Activated CD8-positive, alpha-beta memory T cell treated with anti-CD3 and anti-CD28 coated beads for 4 hours (primary cell): ENCODE results near the gene GPR65.
"Not testable (repeated sequence)": the region's sequence is repeated elsewhere in the genome, so short reads cannot be mapped to it uniquely, and the experiment has no call there.

ENCODE experiments used
- DNase-seq, 2 donors: peaks; one replicate each; pipeline ENCODE4 v3.0.0-alpha.2; 2020; ENCODE audit warnings: low read depth in 2 of 2

Gene GPR65

GRCh38 chr14:88004506-88005036, 364 bp upstream of the GPR65 start:
- DNase-seq, result no peak

GRCh38 chr14:88005978-88006851, 1.3 kb downstream of the GPR65 start:
- peak; percentile 38 to 59 for DNase-seq

- DNase-seq, result no peak
These were observed 2.7 kb downstream of the GPR65 start for GRCh38 chr14:88007608-88008007.

- no peak for DNase-seq
These were observed 3.3 kb downstream of the GPR65 start for GRCh38 chr14:88008039-88008742.

GRCh38 chr14:88009486-88009885, 4.6 kb downstream of the GPR65 start:
- DNase-seq, result no peak

GRCh38 chr14:88010331-88010730, 5.4 kb downstream of the GPR65 start:
- no peak for DNase-seq

- DNase-seq, result no peak
These were observed 7.6 kb downstream of the GPR65 start for GRCh38 chr14:88012495-88012894.

GRCh38 chr14:88013750-88014349, 8.9 kb downstream of the GPR65 start:
- no peak for DNase-seq

- DNase-seq, result no peak
These were observed 11.8 kb downstream of the GPR65 start for GRCh38 chr14:88016768-88017167.

- no peak for DNase-seq
These were observed 12.6 kb downstream of the GPR65 start for GRCh38 chr14:88017535-88017934.

- no peak for DNase-seq
These were observed 18.8 kb downstream of the GPR65 start for GRCh38 chr14:88023658-88024187.

- not testable (repeated sequence) for DNase-seq
These were observed 19.5 kb downstream of the GPR65 start for GRCh38 chr14:88024252-88025086.

- DNase-seq, result no peak
These were observed 20.4 kb downstream of the GPR65 start for GRCh38 chr14:88025313-88025712.

- DNase-seq, result no peak
These were observed 22.0 kb downstream of the GPR65 start for GRCh38 chr14:88026890-88027289.

- no peak for DNase-seq
These were observed 24.6 kb downstream of the GPR65 start for GRCh38 chr14:88029500-88029899.

GRCh38 chr14:88030079-88030478, 25.1 kb downstream of the GPR65 start:
- DNase-seq, result no peak

- DNase-seq, result no peak
These were observed 26.0 kb downstream of the GPR65 start for GRCh38 chr14:88030892-88031291.

GRCh38 chr14:88032373-88032772, 27.4 kb downstream of the GPR65 start:
- no peak for DNase-seq

GRCh38 chr14:88034076-88034475, 29.1 kb downstream of the GPR65 start:
- DNase-seq, result no peak

GRCh38 chr14:88036422-88036821, 31.5 kb downstream of the GPR65 start:
- no peak for DNase-seq

- DNase-seq, result no peak
These were observed 32.4 kb downstream of the GPR65 start for GRCh38 chr14:88037325-88037724.
